HEK293 (cell line): Measurements from ENCODE around the gene MTMR3.

Experiments
- CTCF ChIA-PET: fragments of 350-600 bp; formaldehyde crosslinking; extraction: SDS; loops from one replicate; lab custom pipeline; 2021; ENCODE audit warnings: antibody characterized with exemption; lab: Yijun Ruan, JAX
- POLR2A ChIA-PET: fragments of 300-600 bp; formaldehyde crosslinking; extraction: SDS; loops from one replicate; lab custom pipeline; 2020; ENCODE audit warnings: antibody characterized with exemption, inconsistent platforms; lab: Yijun Ruan, JAX
- H3K27ac ChIP-seq: fragments of 200-500 bp; sonication (Bioruptor generic); 2 replicates; pipeline ENCODE4 v1.5.1; 2014; ENCODE audit warnings: low read depth, low read length, control low read depth, inconsistent platforms; ENCODE audit errors: extremely low read depth
- H3K36me3 ChIP-seq, 2 experiments: fragments of 200-500 bp in 1 of 2; sonication (Bioruptor generic) in 1 of 2; 1 replicate in 1 of 2; 2 replicates in 1 of 2; pipeline ENCODE4 v1.5.1; 2014 to 2017; ENCODE audit warnings: inconsistent platforms in 2 of 2, low read length in 2 of 2; ENCODE audit not compliant: control insufficient read depth in 2 of 2, insufficient read depth in 1 of 2
- H3K4me1 ChIP-seq: fragments of 200-500 bp; sonication (Bioruptor generic); 2 replicates; pipeline ENCODE4 v1.5.1; 2014; ENCODE audit warnings: mild to moderate bottlenecking, low read length, inconsistent platforms; ENCODE audit not compliant: control insufficient read depth, insufficient read depth
- H3K4me3 ChIP-seq: 2 replicates; pipeline ENCODE4 v1.5.1; 2011; ENCODE audit warnings: low read depth, mild to moderate bottlenecking, control low read depth, low read length, moderate library complexity
- H3K9me3 ChIP-seq: fragments of 200-500 bp; sonication (Bioruptor generic); 2 replicates; pipeline ENCODE4 v1.5.1; 2014; ENCODE audit warnings: low read depth, low read length, inconsistent platforms; ENCODE audit not compliant: control insufficient read depth, insufficient read depth
- HOXA7 ChIP-seq: sonication (generic); formaldehyde crosslinking; IDR thresholded peaks from 2 replicates; pipeline ENCODE4 v1.8.1; 2022; ENCODE audit warnings: missing genetic modification reagents, borderline replicate concordance
- PRDM10 ChIP-seq: fragments of 450-650 bp; formaldehyde crosslinking; IDR thresholded peaks from 2 replicates; pipeline ENCODE4 v1.5.1; 2016; ENCODE audit warnings: missing biosample characterization, missing genetic modification characterization
- PRDM6 ChIP-seq: fragments of 450-650 bp; formaldehyde crosslinking; IDR thresholded peaks from 2 replicates; pipeline ENCODE4 v1.5.1; 2017; ENCODE audit warnings: missing biosample characterization, missing genetic modification characterization
- SALL2 ChIP-seq: fragments of 450-650 bp; formaldehyde crosslinking; IDR thresholded peaks from 2 replicates; pipeline ENCODE4 v1.5.0; 2017; ENCODE audit warnings: missing biosample characterization, mild to moderate bottlenecking, missing genetic modification characterization, borderline replicate concordance
- ZBTB10 ChIP-seq: fragments of 450-650 bp; formaldehyde crosslinking; IDR thresholded peaks from 2 replicates; pipeline ENCODE4 v1.5.1; 2016; ENCODE audit warnings: missing biosample characterization, missing genetic modification characterization
- ZBTB48 ChIP-seq: fragments of 450-650 bp; formaldehyde crosslinking; IDR thresholded peaks from 2 replicates; pipeline ENCODE4 v1.5.1; 2016; ENCODE audit warnings: missing biosample characterization, missing genetic modification characterization
- ZFHX2 ChIP-seq: fragments of 450-650 bp; formaldehyde crosslinking; conservative IDR thresholded peaks from 2 replicates; pipeline ENCODE4 v1.5.1; 2016; ENCODE audit warnings: missing biosample characterization, missing genetic modification characterization
- ZNF132 ChIP-seq: fragments of 450-650 bp; formaldehyde crosslinking; IDR thresholded peaks from 2 replicates; pipeline ENCODE4 v1.5.1; 2017; ENCODE audit warnings: missing biosample characterization, missing genetic modification characterization, borderline replicate concordance
- ZNF155 ChIP-seq: fragments of 450-650 bp; formaldehyde crosslinking; IDR thresholded peaks from 2 replicates; pipeline ENCODE4 v1.5.1; 2016; ENCODE audit warnings: missing biosample characterization, missing genetic modification characterization
- ZNF16 ChIP-seq: fragments of 450-650 bp; formaldehyde crosslinking; IDR thresholded peaks from 2 replicates; pipeline ENCODE4 v1.5.1; 2016; ENCODE audit warnings: low read depth, missing biosample characterization, missing genetic modification characterization
- ZNF311 ChIP-seq: fragments of 450-650 bp; formaldehyde crosslinking; IDR thresholded peaks from 2 replicates; pipeline ENCODE4 v1.5.1; 2017; ENCODE audit warnings: missing biosample characterization, missing genetic modification characterization, borderline replicate concordance
- ZNF350 ChIP-seq: fragments of 450-650 bp; formaldehyde crosslinking; IDR thresholded peaks from 2 replicates; pipeline ENCODE4 v1.5.0; 2017; ENCODE audit warnings: missing biosample characterization, mild to moderate bottlenecking, missing genetic modification characterization
- ZNF394 ChIP-seq: fragments of 450-650 bp; formaldehyde crosslinking; IDR thresholded peaks from 2 replicates; pipeline ENCODE4 v1.5.1; 2016; ENCODE audit warnings: missing biosample characterization, missing genetic modification characterization, mild to moderate bottlenecking, moderate library complexity, borderline replicate concordance
- ZNF426 ChIP-seq: fragments of 450-650 bp; formaldehyde crosslinking; IDR thresholded peaks from 2 replicates; pipeline ENCODE4 v1.5.1; 2017; ENCODE audit warnings: missing biosample characterization, missing genetic modification characterization, mild to moderate bottlenecking, inconsistent platforms, moderate library complexity
- ZNF473 ChIP-seq: fragments of 450-650 bp; formaldehyde crosslinking; IDR thresholded peaks from 2 replicates; pipeline ENCODE4 v1.5.1; 2017; ENCODE audit warnings: missing biosample characterization, missing genetic modification characterization
- ZNF555 ChIP-seq: fragments of 450-650 bp; formaldehyde crosslinking; conservative IDR thresholded peaks from 2 replicates; pipeline ENCODE4 v1.5.1; 2017; ENCODE audit warnings: missing biosample characterization, mild to moderate bottlenecking, missing genetic modification characterization, inconsistent platforms
- ZNF571 ChIP-seq: fragments of 450-650 bp; formaldehyde crosslinking; IDR thresholded peaks from 2 replicates; pipeline ENCODE4 v1.5.0; 2017; ENCODE audit warnings: missing biosample characterization, missing genetic modification characterization
- ZNF610 ChIP-seq: fragments of 450-650 bp; formaldehyde crosslinking; IDR thresholded peaks from 2 replicates; pipeline ENCODE4 v1.5.1; 2016; ENCODE audit warnings: missing biosample characterization, missing genetic modification characterization, borderline replicate concordance
- ZNF626 ChIP-seq: fragments of 450-650 bp; sonication (Bioruptor Pico); formaldehyde crosslinking; IDR thresholded peaks from 2 replicates; pipeline ENCODE4 v1.5.1; 2018; ENCODE audit warnings: missing biosample characterization, missing genetic modification characterization, inconsistent platforms
- ZNF670 ChIP-seq: fragments of 450-650 bp; formaldehyde crosslinking; IDR thresholded peaks from 2 replicates; pipeline ENCODE4 v1.5.1; 2016; ENCODE audit warnings: missing biosample characterization, missing genetic modification characterization, low read depth
- ZNF777 ChIP-seq: fragments of 450-650 bp; formaldehyde crosslinking; IDR thresholded peaks from 2 replicates; pipeline ENCODE4 v1.5.1; 2017; ENCODE audit warnings: missing biosample characterization, missing genetic modification characterization, borderline replicate concordance

MTMR3 gene

GRCh38 chr22:30040499-30041260 lies 157.7 kb downstream of the MTMR3 start:
- no peaks in the 10 kb centered on the region for H3K9me3 ChIP-seq
- H3K36me3 ChIP-seq, result no peaks in the 10 kb centered on the region
- peaks cover 21% of the 10 kb centered on the region for H3K4me1 ChIP-seq
- ChIA-PET POLR2A (no interaction called here), CTCF (interaction anchor here (0.5 to 0.7 kb wide), 2 partner anchors 188 to 438 kb away, joined by 3 to 5 read pairs; no protein-coding TSS in a partner anchor)
- H3K4me3 ChIP-seq, result no peak overlapping the region
- TF ChIP-seq PRDM10 (tag by site-specific recombination), result no peak
- TF ChIP-seq PRDM6 (tag by site-specific recombination), result no peak
- TF ChIP-seq ZNF571, result no peak
- TF ChIP-seq ZFHX2 (tag by site-specific recombination), result no peak
- no peak for TF ChIP-seq ZNF394 (tag by site-specific recombination)
- no peak for TF ChIP-seq ZNF777 (tag by site-specific recombination)
- TF ChIP-seq ZNF311 (tag by site-specific recombination), result no peak
- TF ChIP-seq, all 188 proteins: peak for 0
- no peak overlapping the region for H3K27ac ChIP-seq

- ChIA-PET POLR2A (no interaction called here), CTCF (no interaction called here)
- Histone ChIP-seq H3K27ac (no peak overlapping the region), H3K4me1 (peaks cover 21% of the 10 kb centered on the region), H3K36me3 (no peaks in the 10 kb centered on the region), H3K4me3 (no peak overlapping the region)
- TF ChIP-seq ZNF473 (tag by site-specific recombination), result no peak
- TF ChIP-seq ZNF426 (tag by site-specific recombination), result no peak
- TF ChIP-seq ZNF132, result no peak
- TF ChIP-seq, all 188 proteins: peak for 0
- no peaks in the 10 kb centered on the region for H3K9me3 ChIP-seq
Measured at GRCh38 chr22:30041475-30041874, 158.5 kb downstream of the MTMR3 start.

- H3K4me1 ChIP-seq, result peaks cover 21% of the 10 kb centered on the region
- POLR2A ChIA-PET, result interaction anchor here (0.7 kb wide), 1 partner anchor 226 kb away, joined by 4 read pairs; no protein-coding TSS in a partner anchor
- H3K27ac ChIP-seq, result no peak overlapping the region
- no peaks in the 10 kb centered on the region for H3K9me3 ChIP-seq
- no peaks in the 10 kb centered on the region for H3K36me3 ChIP-seq
- H3K4me3 ChIP-seq, result no peak overlapping the region
- CTCF ChIA-PET, result no interaction called here
- no peak for TF ChIP-seq ZNF350 (tag by site-specific recombination)
- TF ChIP-seq ZNF555 (tag by site-specific recombination), result no peak
- no peak for TF ChIP-seq ZNF16
- no peak for TF ChIP-seq HOXA7 (CRISPR knock-in tag)
- TF ChIP-seq ZNF610 (tag by site-specific recombination), result no peak
- TF ChIP-seq ZNF626 (tag by site-specific recombination), result no peak
- TF ChIP-seq ZBTB48, result no peak
- TF ChIP-seq ZBTB10 (tag by site-specific recombination), result no peak
- TF ChIP-seq ZNF155 (tag by site-specific recombination), result no peak
- no peak for TF ChIP-seq SALL2 (tag by site-specific recombination)
- TF ChIP-seq ZNF670, result no peak
- no peak for TF ChIP-seq PRDM6 (tag by site-specific recombination)
Measured at GRCh38 chr22:30041881-30042280, 158.9 kb downstream of the MTMR3 start.
